CD4-positive, alpha-beta T cell treated with Interleukin-6 for 4 hours (primary cell): ENCODE measurements around the gene RAB22A.
A peak's percentile ranks its signal among the peaks of the same experiment; 100 is the strongest.
"Not testable (repeated sequence)": the region's sequence is repeated elsewhere in the genome, so short reads cannot be mapped to it uniquely, and the experiment has no call there.

ENCODE experiments used
- DNase-seq: peaks from one replicate; pipeline ENCODE4 v3.0.0-alpha.2; 2020; ENCODE audit warnings: mixed read lengths

RAB22A gene

DNA sequence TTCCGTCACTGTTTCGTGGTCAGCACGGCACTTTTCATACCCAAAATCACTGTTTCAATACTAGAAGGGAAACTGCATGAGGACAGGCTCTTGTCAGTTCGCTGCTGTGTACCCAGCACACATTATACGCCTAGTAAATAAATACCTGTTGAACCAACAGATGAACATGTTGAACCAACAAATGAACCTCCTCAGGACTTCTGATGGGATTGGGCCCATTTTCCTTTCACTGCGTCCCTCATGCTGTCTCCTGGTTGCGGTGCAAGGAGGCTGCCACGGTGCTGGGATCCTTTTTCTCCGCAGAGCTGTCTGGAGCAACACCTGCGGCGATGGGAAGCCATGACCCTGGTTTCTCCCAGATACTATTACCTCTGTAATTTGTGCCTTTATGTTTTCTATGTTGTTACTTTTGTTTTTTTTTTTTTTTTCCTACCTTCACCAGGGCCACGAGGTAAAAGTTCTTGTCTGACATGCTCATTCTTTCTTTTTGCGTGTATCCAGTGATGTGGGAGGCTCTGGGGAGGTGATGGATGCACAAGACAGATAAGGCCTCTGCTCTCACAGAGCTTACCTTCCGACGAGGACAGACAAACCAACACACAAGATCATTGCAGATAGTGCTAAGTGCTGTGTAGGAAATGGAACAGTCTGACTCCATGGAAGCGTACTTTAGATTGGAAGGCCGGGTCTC lies 80.6 kb downstream of the RAB22A start:
- DNase-seq: no peak

- DNase-seq: no peak
Observed at GRCh38 chr20:58390659-58391035, 81.1 kb downstream of the RAB22A start.

DNA sequence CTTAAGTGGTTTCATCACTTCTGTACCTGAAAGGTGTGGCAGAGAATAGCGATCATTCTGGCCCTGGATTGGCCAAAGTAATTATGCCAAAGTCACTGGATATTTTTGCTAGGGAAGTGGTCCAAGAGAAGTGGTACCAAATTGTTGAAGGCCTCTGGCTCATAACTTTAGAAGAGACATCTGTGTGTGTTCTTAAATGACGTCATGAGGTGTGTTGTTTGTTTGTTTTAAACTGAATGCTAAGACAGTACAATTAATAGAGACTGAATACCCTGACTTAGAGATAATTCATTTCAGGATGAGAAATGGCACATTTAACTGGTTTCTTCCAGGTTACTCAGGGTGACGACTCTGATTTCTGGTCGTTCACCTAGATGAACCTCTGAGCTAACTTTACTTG lies 82.8 kb downstream of the RAB22A start:
- no peak for DNase-seq

GRCh38 chr20:58393299-58393698 lies 83.8 kb downstream of the RAB22A start:
- DNase-seq: no peak

DNA sequence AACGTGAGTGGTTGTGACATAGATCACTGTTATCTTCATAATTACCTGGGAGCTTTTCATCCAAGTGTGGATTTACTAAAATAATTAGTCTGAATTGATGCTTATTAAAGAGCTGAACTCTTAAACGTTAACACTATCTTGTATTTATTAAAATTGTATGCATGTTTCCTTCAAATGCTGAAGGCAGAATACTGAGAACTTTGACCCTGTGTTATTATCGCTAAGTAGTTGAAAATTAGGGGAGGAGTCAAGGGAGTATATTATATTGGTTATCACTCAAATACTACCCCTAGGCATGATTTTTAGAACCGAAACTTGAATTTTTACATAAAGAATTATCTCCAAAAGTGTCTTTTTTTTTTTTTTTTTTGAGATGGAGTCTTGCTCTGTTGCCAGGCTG lies 85.3 kb downstream of the RAB22A start:
- no peak for DNase-seq

DNA sequence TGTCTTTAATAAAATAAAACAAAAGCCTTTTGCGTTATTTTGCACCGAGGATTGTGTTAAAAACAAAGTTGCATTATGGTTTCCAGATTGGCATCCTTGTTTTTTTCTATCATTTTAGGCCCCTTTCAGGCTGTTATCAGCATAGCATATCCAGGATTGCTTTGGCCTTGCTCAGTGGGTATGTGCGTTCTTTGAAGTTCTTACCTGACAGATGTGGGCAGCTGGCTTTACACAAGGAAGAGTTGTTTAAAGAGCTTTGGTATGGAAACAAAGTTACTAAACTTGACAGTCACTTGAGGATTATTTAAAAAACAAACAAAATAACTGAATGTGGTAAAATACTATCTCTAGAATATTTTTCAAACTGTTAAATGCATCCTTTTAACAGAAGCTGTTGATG lies 86.1 kb downstream of the RAB22A start:
- no peak for DNase-seq

- no peak for DNase-seq
Observed at GRCh38 chr20:58397429-58397828, 87.9 kb downstream of the RAB22A start.

GRCh38 chr20:58398254-58398653 lies 88.7 kb downstream of the RAB22A start:
- no peak for DNase-seq

GRCh38 chr20:58399926-58400325 lies 90.4 kb downstream of the RAB22A start:
- no peak for DNase-seq

GRCh38 chr20:58401162-58401561 lies 91.6 kb downstream of the RAB22A start:
- no peak for DNase-seq

GRCh38 chr20:58402305-58402704 lies 92.8 kb downstream of the RAB22A start:
- no peak for DNase-seq

DNA sequence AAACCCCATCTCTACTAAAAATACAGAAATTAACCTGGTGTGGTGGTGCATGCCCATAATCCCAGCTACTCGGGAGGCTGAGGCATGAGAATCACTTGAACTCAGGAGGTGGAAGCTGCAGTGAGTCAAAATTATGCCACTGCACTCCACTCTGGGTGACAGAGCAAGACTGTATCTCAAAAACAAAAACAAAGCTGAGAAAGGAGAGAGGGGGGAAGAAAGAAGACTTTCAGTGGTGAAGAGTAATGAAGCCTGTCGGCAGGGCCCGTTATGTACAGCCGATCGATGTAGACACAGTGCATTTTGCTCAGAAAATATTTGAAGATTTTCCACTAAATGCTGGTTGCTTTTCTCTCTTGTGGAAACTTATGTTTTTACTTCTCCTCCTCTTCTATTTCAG lies 93.3 kb downstream of the RAB22A start:
- no peak for DNase-seq

GRCh38 chr20:58403272-58403671 lies 93.8 kb downstream of the RAB22A start:
- no peak for DNase-seq

GRCh38 chr20:58405504-58406291 lies 96.2 kb downstream of the RAB22A start:
- no peak for DNase-seq

DNA sequence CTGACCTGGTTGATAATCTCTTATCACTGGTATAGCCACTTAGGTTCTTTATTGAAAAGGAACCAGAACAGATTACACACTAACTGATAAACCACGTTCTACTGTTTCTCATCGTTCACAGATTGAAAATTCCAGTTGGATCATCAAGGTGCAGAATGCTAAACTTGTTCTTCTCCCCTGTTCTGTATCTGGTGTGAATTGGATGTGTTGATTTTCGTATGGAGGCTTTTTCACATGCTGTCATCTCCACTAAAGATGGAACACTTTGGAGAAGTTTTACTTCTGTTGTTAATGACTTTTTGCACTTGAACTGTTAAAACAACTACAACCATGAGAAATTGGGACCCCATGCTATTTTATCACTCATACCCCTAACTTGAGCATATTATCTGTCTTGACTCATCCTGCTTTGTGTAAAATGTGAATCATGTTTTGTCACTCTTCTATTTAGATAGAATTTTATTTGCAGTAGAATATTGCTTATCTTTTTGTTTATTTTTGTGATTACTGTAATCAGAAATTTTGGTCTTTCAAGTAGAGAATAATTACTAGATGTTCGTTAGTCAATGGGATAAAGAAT lies 97.0 kb downstream of the RAB22A start:
- no peak for DNase-seq

- no peak for DNase-seq
Observed at GRCh38 chr20:58407201-58407873, 97.8 kb downstream of the RAB22A start.

- DNase-seq: peak; percentile 29
Observed at GRCh38 chr20:58407966-58408557, 98.5 kb downstream of the RAB22A start.

GRCh38 chr20:58408603-58409246 lies 99.2 kb downstream of the RAB22A start:
- DNase-seq: peak; percentile 30

DNA sequence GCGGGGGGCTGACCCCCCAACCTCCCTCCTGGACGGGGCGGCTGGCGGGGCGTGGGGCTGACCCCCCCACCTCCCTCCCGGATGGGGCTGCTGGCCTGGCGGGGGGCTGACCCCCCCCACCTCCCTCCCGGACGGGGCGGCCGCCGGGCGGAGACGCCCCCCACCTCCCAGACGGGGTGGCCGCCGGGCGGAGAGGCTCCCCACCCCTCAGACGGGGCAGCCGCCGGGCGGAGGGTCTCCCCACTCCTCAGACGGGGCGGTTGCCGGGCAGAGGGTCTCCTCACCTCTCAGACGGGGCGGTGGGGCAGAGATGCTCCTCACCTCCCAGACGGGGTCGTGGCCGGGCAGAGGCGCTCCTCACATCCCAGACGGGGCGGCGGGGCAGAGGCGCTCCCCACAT lies 104.7 kb downstream of the RAB22A start:
- not testable (repeated sequence) for DNase-seq

GRCh38 chr20:58414786-58415185 lies 105.3 kb downstream of the RAB22A start:
- DNase-seq: not testable (repeated sequence)

DNA sequence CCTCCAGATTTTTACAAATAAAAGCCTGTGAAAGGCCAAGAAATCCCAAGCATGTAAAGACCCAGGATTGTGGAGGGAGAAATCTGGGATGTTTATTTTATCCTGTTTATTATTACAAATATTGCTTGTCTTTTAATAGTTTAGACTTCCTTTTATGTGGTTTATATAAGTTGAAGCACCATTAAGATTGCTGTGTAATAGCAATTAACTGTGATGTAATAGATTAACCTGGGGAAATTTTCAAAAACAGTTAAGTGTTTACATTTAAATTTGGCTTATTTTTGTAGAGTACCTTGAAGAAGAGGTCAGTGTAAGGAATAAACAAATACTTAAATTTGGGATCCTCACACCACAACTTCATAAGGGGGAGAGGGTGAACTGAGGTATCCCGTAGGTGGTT lies 106.5 kb downstream of the RAB22A start:
- DNase-seq: no peak

GRCh38 chr20:58416835-58417234 lies 107.3 kb downstream of the RAB22A start:
- DNase-seq: peak; percentile 18
